WI38 (cell line): ENCODE results near the gene CDC123.
A peak's percentile ranks its signal among the peaks of the same experiment; 100 is the strongest.

Experiments used
- H3K4me3 ChIP-seq: 2 replicates; pipeline ENCODE4 v1.5.1; 2011; ENCODE audit warnings: low read depth, mild to moderate bottlenecking, control low read depth, low read length
- CTCF ChIP-seq: IDR thresholded peaks from 2 replicates; pipeline ENCODE4 v1.5.1; 2012; ENCODE audit warnings: low read depth, mild to moderate bottlenecking, control low read depth, low read length

Gene CDC123

GRCh38 chr10:12191715-12192114, 4.3 kb upstream of the CDC123 start:
- no peak overlapping the region for H3K4me3 ChIP-seq
- TF ChIP-seq CTCF, result no peak

GRCh38 chr10:12193193-12193592, 2.8 kb upstream of the CDC123 start:
- no peak for TF ChIP-seq CTCF
- H3K4me3 ChIP-seq, result no peak overlapping the region

- H3K4me3 ChIP-seq, result peak overlapping the region; percentile 85
- TF ChIP-seq CTCF, result no peak
Measured at GRCh38 chr10:12194752-12195271, 1.2 kb upstream of the CDC123 start.

- no peak for TF ChIP-seq CTCF
- H3K4me3 ChIP-seq, result peak overlapping the region; percentile 85
Measured at GRCh38 chr10:12195281-12195602, 746 bp upstream of the CDC123 start.

GRCh38 chr10:12196531-12197211, 683 bp downstream of the CDC123 start:
- H3K4me3 ChIP-seq, result peak overlapping the region; percentile 85
- no peak for TF ChIP-seq CTCF

GRCh38 chr10:12198156-12198555, 2.2 kb downstream of the CDC123 start:
- TF ChIP-seq CTCF, result no peak
- no peak overlapping the region for H3K4me3 ChIP-seq

GRCh38 chr10:12200850-12201249, 4.9 kb downstream of the CDC123 start:
- no peak overlapping the region for H3K4me3 ChIP-seq
- no peak for TF ChIP-seq CTCF
